Erythroblast (primary cell): ENCODE results near the gene GPR160.

ENCODE experiments used
- GATA1 ChIP-seq: IDR thresholded peaks from 2 replicates; pipeline ENCODE4 v1.6.1; 2011; ENCODE audit warnings: low read depth, mild to moderate bottlenecking, control low read depth, low read length, moderate library complexity
- POLR2A ChIP-seq: IDR thresholded peaks from 2 replicates; pipeline ENCODE4 v1.6.1; 2011; ENCODE audit warnings: mild to moderate bottlenecking, low read length

GRCh38 chr3:170080605-170081004 lies 42.8 kb downstream of the GPR160 start:
- no peak for TF ChIP-seq POLR2A
- TF ChIP-seq GATA1, result no peak
